ENCODE data around the gene VPS50. TPM values are rescaled to one million over a fixed set of nuclear protein-coding genes. Genes with fewer than 3 reads are reported as not detected.
A peak's percentile ranks its signal among the peaks of the same experiment; 100 is the strongest.

VPS50 gene
- total RNA-seq, 1 donor from 2014 or later, result 26.1 TPM

GRCh38 chr7:93242106-93242505 is 9.9 kb downstream of the VPS50 start:
- DNase-seq (ENCODE audit: low read depth) (no peak), FAIRE-seq (no peak)
- TF ChIP-seq CTCF (IDR thresholded peaks at IDR 0.05; ENCODE audit: insufficient read depth, low read length, severe bottlenecking), result no peak
- H3K36me3 ChIP-seq (ENCODE audit: control insufficient read depth, insufficient read depth, low read length), result no peaks in the 10 kb centered on the region
- H3K4me3 ChIP-seq (ENCODE audit: low read depth, low read length), result no peak overlapping the region
- no peaks in the 10 kb centered on the region for H3K27me3 ChIP-seq (ENCODE audit: control insufficient read depth, insufficient read depth, low read length)

- no peak overlapping the region for H3K4me3 ChIP-seq (ENCODE audit: low read depth, low read length)
- DNase-seq (ENCODE audit: low read depth), result peak; percentile 38
- H3K27me3 ChIP-seq (ENCODE audit: control insufficient read depth, insufficient read depth, low read length), result no peaks in the 10 kb centered on the region
- FAIRE-seq, result no peak
- TF ChIP-seq CTCF (IDR thresholded peaks at IDR 0.05; ENCODE audit: insufficient read depth, low read length, severe bottlenecking), result peak; percentile 4
- no peaks in the 10 kb centered on the region for H3K36me3 ChIP-seq (ENCODE audit: control insufficient read depth, insufficient read depth, low read length)
Measured at GRCh38 chr7:93245525-93246432, 13.6 kb downstream of the VPS50 start.

- FAIRE-seq, result no peak
- Histone ChIP-seq H3K36me3 (ENCODE audit: control insufficient read depth, insufficient read depth, low read length) (no peaks in the 10 kb centered on the region), H3K4me3 (ENCODE audit: low read depth, low read length) (no peak overlapping the region), H3K27me3 (ENCODE audit: control insufficient read depth, insufficient read depth, low read length) (no peaks in the 10 kb centered on the region)
- DNase-seq (ENCODE audit: low read depth), result peak; percentile 5
- no peak for TF ChIP-seq CTCF (IDR thresholded peaks at IDR 0.05; ENCODE audit: insufficient read depth, low read length, severe bottlenecking)
Measured at GRCh38 chr7:93249491-93250148, 17.5 kb downstream of the VPS50 start.

- FAIRE-seq, result no peak
Measured at GRCh38 chr7:93258661-93259060, 26.5 kb downstream of the VPS50 start.

GRCh38 chr7:93262535-93262934 is 30.4 kb downstream of the VPS50 start:
- H3K36me3 ChIP-seq (ENCODE audit: control insufficient read depth, insufficient read depth, low read length), result no peaks in the 10 kb centered on the region
- FAIRE-seq, result no peak
- TF ChIP-seq CTCF (IDR thresholded peaks at IDR 0.05; ENCODE audit: insufficient read depth, low read length, severe bottlenecking), result no peak
- H3K4me3 ChIP-seq (ENCODE audit: low read depth, low read length), result no peak overlapping the region
- no peak for DNase-seq (ENCODE audit: low read depth)
- H3K27me3 ChIP-seq (ENCODE audit: control insufficient read depth, insufficient read depth, low read length), result no peaks in the 10 kb centered on the region

More at GRCh38 chr7:93258661-93259060, 26.5 kb downstream of the VPS50 start:
- no peaks in the 10 kb centered on the region for H3K36me3 ChIP-seq (ENCODE audit: control insufficient read depth, insufficient read depth, low read length)
- no peak for TF ChIP-seq CTCF (IDR thresholded peaks at IDR 0.05; ENCODE audit: insufficient read depth, low read length, severe bottlenecking)
- no peaks in the 10 kb centered on the region for H3K27me3 ChIP-seq (ENCODE audit: control insufficient read depth, insufficient read depth, low read length)
- H3K4me3 ChIP-seq (ENCODE audit: low read depth, low read length), result no peak overlapping the region
- no peak for DNase-seq (ENCODE audit: low read depth)
